ENCODE data around the gene NDUFA7. TPM values are rescaled to one million over a fixed set of nuclear protein-coding genes. Genes with fewer than 3 reads are reported as not detected.
"Not testable (repeated sequence)": the region's sequence is repeated elsewhere in the genome, so short reads cannot be mapped to it uniquely, and the experiment has no call there.

The NDUFA7 gene
- total RNA-seq, 1 donor from 2014 or later, result 40.3 TPM

- Mint-ChIP-seq H3K4me3 (no peak overlapping the region), H3K4me1 (peaks cover 8% of the 10 kb centered on the region), H3K36me3 (peaks cover 5% of the 10 kb centered on the region), H3K27ac (no peak overlapping the region), H3K27me3 (ENCODE audit: low read depth) (no peaks in the 10 kb centered on the region), H3K9me3 (no peaks in the 10 kb centered on the region)
- no peak for DNase-seq (ENCODE audit: low spot score in 2 of 2, unreplicated experiment in 2 of 2)
- no peak for TF ChIP-seq CTCF (IDR thresholded peaks at IDR 0.05; ENCODE audit: unreplicated experiment)
These were observed 4.6 kb downstream of the NDUFA7 start for GRCh38 chr19:8316351-8317125.

GRCh38 chr19:8314981-8315640 lies 6.1 kb downstream of the NDUFA7 start:
- not testable (repeated sequence) for H3K27me3 Mint-ChIP-seq (ENCODE audit: low read depth); H3K4me3 Mint-ChIP-seq; H3K9me3 Mint-ChIP-seq; H3K27ac Mint-ChIP-seq; H3K4me1 Mint-ChIP-seq; DNase-seq (ENCODE audit: low spot score in 2 of 2, unreplicated experiment in 2 of 2)
- peaks cover 10% of the 10 kb centered on the region for H3K36me3 Mint-ChIP-seq

GRCh38 chr19:8311461-8312260 lies 9.5 kb downstream of the NDUFA7 start:
- DNase-seq (ENCODE audit: low spot score in 2 of 2, unreplicated experiment in 2 of 2), result peak in 1 of 2 experiments; percentile 26
- no peaks in the 10 kb centered on the region for H3K27me3 Mint-ChIP-seq (ENCODE audit: low read depth)
- no peak overlapping the region for H3K4me3 Mint-ChIP-seq
- no peak for TF ChIP-seq CTCF (IDR thresholded peaks at IDR 0.05; ENCODE audit: unreplicated experiment)
- H3K9me3 Mint-ChIP-seq, result no peaks in the 10 kb centered on the region
- peaks cover 12% of the 10 kb centered on the region for H3K36me3 Mint-ChIP-seq
- peaks cover 17% of the 10 kb centered on the region for H3K4me1 Mint-ChIP-seq
- no peak overlapping the region for H3K27ac Mint-ChIP-seq

GRCh38 chr19:8310342-8311055 lies 10.7 kb downstream of the NDUFA7 start:
- H3K9me3 Mint-ChIP-seq, result no peaks in the 10 kb centered on the region
- DNase-seq (ENCODE audit: low spot score in 2 of 2, unreplicated experiment in 2 of 2), result peak in 1 of 2 experiments; percentile 14
- H3K27me3 Mint-ChIP-seq (ENCODE audit: low read depth), result no peaks in the 10 kb centered on the region
- no peak overlapping the region for H3K27ac Mint-ChIP-seq
- no peak for TF ChIP-seq CTCF (IDR thresholded peaks at IDR 0.05; ENCODE audit: unreplicated experiment)
- H3K4me1 Mint-ChIP-seq, result peaks cover 17% of the 10 kb centered on the region
- H3K4me3 Mint-ChIP-seq, result no peak overlapping the region
- peaks cover 10% of the 10 kb centered on the region for H3K36me3 Mint-ChIP-seq

GRCh38 chr19:8308891-8309291 lies 12.3 kb downstream of the NDUFA7 start:
- peaks cover 17% of the 10 kb centered on the region for H3K4me1 Mint-ChIP-seq
- TF ChIP-seq CTCF (IDR thresholded peaks at IDR 0.05; ENCODE audit: unreplicated experiment), result no peak
- H3K9me3 Mint-ChIP-seq, result no peaks in the 10 kb centered on the region
- H3K27ac Mint-ChIP-seq, result peak overlapping the region; percentile 84
- no peaks in the 10 kb centered on the region for H3K27me3 Mint-ChIP-seq (ENCODE audit: low read depth)
- peak overlapping the region; percentile 85 for H3K4me3 Mint-ChIP-seq
- H3K36me3 Mint-ChIP-seq, result peaks cover 10% of the 10 kb centered on the region
- peak in 1 of 2 experiments; percentile 31 for DNase-seq (ENCODE audit: low spot score in 2 of 2, unreplicated experiment in 2 of 2)

Measured in mesothelial cell of epicardium (in vitro differentiated cells).